ENCODE data around the gene EHBP1.
"Not testable (repeated sequence)": the region's sequence is repeated elsewhere in the genome, so short reads cannot be mapped to it uniquely, and the experiment has no call there.

Gene EHBP1

DNA sequence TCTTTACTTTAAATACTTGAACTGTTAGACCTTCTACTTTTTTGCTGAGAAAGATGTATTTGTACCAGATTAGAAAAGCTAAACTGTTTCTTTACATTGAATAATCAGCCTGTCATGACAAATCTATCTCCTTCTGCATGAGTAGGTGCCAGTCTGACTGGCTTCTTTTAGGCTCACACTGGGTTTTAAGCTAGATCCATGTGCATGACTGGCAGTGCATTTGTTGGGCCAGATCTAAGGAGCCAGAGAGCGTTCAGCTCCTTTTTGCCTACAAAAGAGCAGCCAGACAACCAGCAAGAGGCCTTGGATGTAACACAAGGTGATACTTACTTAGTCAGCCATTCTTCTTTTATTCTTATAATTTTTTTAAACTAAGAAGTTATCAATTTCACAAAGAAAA, 263.2 kb downstream of the EHBP1 start:
- DNase-seq = no peak

- no peak for DNase-seq
These were observed 266.4 kb downstream of the EHBP1 start for GRCh38 chr2:62971936-62972335.

GRCh38 chr2:62972601-62973000, 267.1 kb downstream of the EHBP1 start:
- no peak for DNase-seq

- DNase-seq = no peak
These were observed 269.5 kb downstream of the EHBP1 start for GRCh38 chr2:62974999-62975398.

- no peak for DNase-seq
These were observed 286.1 kb downstream of the EHBP1 start for GRCh38 chr2:62991605-62992004.

- DNase-seq = no peak
These were observed 287.0 kb downstream of the EHBP1 start for GRCh38 chr2:62992561-62992960.

- DNase-seq = no peak
These were observed 288.7 kb downstream of the EHBP1 start for GRCh38 chr2:62994206-62994605.

GRCh38 chr2:62996534-62997186, 291.1 kb downstream of the EHBP1 start:
- no peak for DNase-seq

GRCh38 chr2:62998949-62999348, 293.4 kb downstream of the EHBP1 start:
- no peak for DNase-seq

DNA sequence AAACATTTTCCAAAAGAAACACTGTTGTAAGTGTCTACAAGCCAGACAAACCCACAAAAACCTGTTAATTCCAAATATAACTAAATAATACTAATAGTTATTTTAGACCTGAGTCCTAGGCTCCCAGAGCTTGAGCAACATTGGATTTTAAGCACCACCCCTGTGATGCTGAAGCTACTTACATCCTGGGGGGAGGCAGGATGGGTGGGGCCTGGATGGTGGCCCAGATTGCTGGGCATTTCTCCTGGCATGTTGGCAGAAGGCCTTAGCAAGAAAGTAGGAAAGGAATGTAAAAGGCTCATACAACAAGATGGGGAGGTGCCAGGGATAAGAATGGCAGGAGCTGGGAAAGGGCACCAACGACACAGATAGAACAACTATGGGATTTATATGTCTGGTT, 294.4 kb downstream of the EHBP1 start:
- no peak for DNase-seq

DNA sequence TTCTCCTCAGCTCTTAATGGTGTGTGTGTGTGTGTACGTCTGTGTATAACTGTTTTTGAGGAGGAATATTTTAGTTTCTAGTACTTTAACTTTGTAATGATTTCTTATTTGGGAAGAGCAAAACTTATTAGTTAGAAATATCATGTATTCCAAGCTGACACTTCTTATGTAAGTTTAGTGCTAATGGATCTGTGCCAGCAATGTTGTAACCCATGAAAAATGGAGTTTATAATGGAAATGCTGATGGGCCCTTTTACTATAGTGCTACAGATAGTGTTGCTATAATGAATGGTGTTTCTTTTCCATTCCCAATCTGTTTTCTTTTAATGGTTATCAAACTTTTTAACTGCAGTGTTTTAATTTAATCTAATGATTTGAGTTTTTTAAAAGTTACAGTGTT, 295.3 kb downstream of the EHBP1 start:
- DNase-seq = no peak

DNA sequence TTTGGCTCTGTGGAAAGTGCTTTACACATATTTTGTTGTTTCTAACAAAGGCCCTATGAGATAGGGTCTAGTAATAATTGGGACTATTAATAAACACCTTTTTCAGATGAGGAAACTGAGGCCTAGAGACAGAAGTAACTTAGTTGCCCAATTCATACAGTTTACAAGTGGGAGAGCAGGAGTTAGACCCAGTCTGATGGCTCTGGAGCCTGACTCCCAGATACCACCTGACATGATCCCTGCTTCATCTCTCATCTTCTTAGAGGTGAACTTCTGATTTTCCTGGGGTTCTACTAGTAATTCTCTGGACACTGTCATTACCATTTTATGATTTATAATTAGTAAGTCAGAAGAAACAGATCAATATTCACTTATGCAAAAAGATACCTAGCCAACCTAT, 296.1 kb downstream of the EHBP1 start:
- no peak for DNase-seq

GRCh38 chr2:63003351-63003750, 297.8 kb downstream of the EHBP1 start:
- no peak for DNase-seq

- no peak for DNase-seq
These were observed 302.4 kb downstream of the EHBP1 start for GRCh38 chr2:63007813-63008458.

- no peak for DNase-seq
These were observed 303.3 kb downstream of the EHBP1 start for GRCh38 chr2:63008838-63009237.

DNA sequence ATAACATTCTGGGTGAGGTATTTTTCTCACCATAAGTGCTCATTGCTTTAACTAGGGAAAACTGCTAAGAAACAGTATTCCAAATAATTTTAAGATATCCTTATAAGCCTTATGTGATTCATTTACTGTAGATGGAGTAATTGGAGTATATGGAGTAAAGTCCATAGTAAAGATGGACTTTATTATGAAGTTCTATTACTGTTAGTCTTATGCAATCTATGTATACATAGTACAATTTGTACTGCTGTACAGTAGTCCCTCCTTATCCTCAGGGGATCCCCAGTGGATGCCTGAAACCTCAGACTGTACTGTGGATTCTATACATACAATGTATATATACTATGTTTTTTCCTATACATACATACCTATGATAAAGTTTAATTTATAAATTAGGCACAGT, 304.0 kb downstream of the EHBP1 start:
- DNase-seq = no peak

DNA sequence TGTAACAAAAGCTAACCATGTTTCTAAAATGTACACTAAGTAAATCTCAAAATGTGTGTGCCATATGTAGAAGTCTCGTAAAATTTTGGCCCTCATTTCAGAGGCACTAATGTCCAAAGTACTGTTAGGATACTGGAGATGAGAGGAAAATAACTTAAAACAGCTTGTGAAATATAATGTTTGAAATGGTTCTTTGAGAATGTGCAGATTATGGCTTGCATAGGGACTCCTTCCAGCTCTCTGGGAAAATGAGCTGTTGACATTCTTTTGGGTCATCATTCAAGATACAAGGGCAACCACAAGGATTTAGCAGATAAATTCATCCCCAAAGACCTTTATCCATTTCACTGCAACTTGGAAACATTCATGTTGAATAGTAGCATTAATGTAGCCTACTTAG, 307.0 kb downstream of the EHBP1 start:
- no peak for DNase-seq

GRCh38 chr2:63013438-63013837, 307.9 kb downstream of the EHBP1 start:
- no peak for DNase-seq

GRCh38 chr2:63015389-63015788, 309.9 kb downstream of the EHBP1 start:
- DNase-seq = no peak

DNA sequence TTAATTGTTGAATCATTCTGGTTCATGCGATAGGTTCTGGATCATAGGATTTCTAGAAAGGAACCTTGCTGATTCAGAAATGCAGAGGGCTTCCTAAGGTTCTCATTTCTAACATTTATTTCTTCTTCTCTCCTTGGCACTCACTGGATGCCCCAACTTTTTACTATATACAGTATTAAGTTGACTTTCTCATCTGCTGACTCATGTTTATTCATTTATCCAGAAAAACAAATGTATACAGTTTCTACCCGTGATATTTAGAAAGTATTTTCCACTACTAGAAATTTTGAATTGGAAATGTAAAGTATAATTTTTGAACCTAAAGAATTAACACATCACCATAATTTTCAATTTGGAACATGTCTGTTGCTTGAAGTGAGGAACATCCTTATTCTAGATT, 312.9 kb downstream of the EHBP1 start:
- no peak for DNase-seq

GRCh38 chr2:63019686-63020085, 314.2 kb downstream of the EHBP1 start:
- not testable (repeated sequence) for DNase-seq

- peak; percentile 26 for DNase-seq
These were observed 317.9 kb downstream of the EHBP1 start for GRCh38 chr2:63023444-63023843.

GRCh38 chr2:63027220-63027619, 321.7 kb downstream of the EHBP1 start:
- DNase-seq = no peak

DNA sequence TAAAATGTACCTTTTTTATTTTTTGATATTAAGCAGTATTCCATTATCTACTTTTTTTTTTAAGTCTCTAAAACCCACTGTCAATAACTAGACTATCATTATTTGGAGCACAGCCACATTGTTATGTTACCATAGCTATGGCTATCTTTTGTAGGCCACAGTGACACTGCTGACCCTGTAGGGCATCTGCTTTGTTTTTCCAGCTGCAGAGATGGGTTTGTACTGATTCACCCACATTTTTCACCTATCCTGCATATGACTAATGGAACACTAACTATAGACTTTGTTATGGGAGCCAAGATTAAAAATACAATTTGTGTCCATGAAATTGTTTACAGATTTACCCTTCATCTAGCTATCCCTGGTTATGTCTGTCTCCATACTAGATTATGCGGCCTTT, 323.5 kb downstream of the EHBP1 start:
- DNase-seq = no peak

- DNase-seq = no peak
These were observed 329.0 kb downstream of the EHBP1 start for GRCh38 chr2:63034526-63034925.

All from activated CD4-positive, alpha-beta T cell treated with anti-CD3 and anti-CD28 coated beads, Interleukin-10, Interleukin-2, amounts not matched to agents 100 ng/mL and 50 ng/mL, durations not matched to agents 16 hours and 8 hours (primary cell).